ENCODE data around the gene SLC12A2.

SLC12A2 gene

GRCh38 chr5:128097781-128098180 is 14.2 kb downstream of the SLC12A2 start:
- TF ChIP-seq CTCF (conservative IDR thresholded peaks at IDR 0.05) (no peak), ZFX (IDR thresholded peaks at IDR 0.05) (no peak)
- H3K27ac ChIP-seq = no peak overlapping the region

GRCh38 chr5:128099944-128100343 is 16.4 kb downstream of the SLC12A2 start:
- no peak overlapping the region for H3K27ac ChIP-seq
- TF ChIP-seq CTCF (conservative IDR thresholded peaks at IDR 0.05) (no peak), ZFX (IDR thresholded peaks at IDR 0.05) (no peak)

GRCh38 chr5:128100860-128101557 is 17.4 kb downstream of the SLC12A2 start:
- no peak for TF ChIP-seq ZFX (IDR thresholded peaks at IDR 0.05)
- TF ChIP-seq CTCF (conservative IDR thresholded peaks at IDR 0.05) = no peak
- no peak overlapping the region for H3K27ac ChIP-seq

GRCh38 chr5:128101676-128102075 is 18.1 kb downstream of the SLC12A2 start:
- no peak overlapping the region for H3K27ac ChIP-seq
- TF ChIP-seq ZFX (IDR thresholded peaks at IDR 0.05) = no peak

GRCh38 chr5:128105203-128105602 is 21.6 kb downstream of the SLC12A2 start:
- TF ChIP-seq CTCF (conservative IDR thresholded peaks at IDR 0.05) (no peak), ZFX (IDR thresholded peaks at IDR 0.05) (no peak)
- no peak overlapping the region for H3K27ac ChIP-seq

GRCh38 chr5:128109138-128109537 is 25.6 kb downstream of the SLC12A2 start:
- no peak for TF ChIP-seq CTCF (conservative IDR thresholded peaks at IDR 0.05)
- no peak for TF ChIP-seq ZFX (IDR thresholded peaks at IDR 0.05)
- no peak overlapping the region for H3K27ac ChIP-seq

GRCh38 chr5:128109766-128110165 is 26.2 kb downstream of the SLC12A2 start:
- no peak overlapping the region for H3K27ac ChIP-seq
- TF ChIP-seq CTCF (conservative IDR thresholded peaks at IDR 0.05) = no peak
- no peak for TF ChIP-seq ZFX (IDR thresholded peaks at IDR 0.05)

GRCh38 chr5:128111818-128112448 is 28.4 kb downstream of the SLC12A2 start:
- TF ChIP-seq ZFX (IDR thresholded peaks at IDR 0.05) (no peak), CTCF (conservative IDR thresholded peaks at IDR 0.05) (no peak)
- H3K27ac ChIP-seq = no peak overlapping the region
